ENCODE data around the gene PER3.

- TF ChIP-seq FOSL2 (IDR thresholded peaks at IDR 0.05) (no peak), FOSL2 (CRISPR knock-in tag; IDR thresholded peaks at IDR 0.05) (no peak), ELK1 (IDR thresholded peaks at IDR 0.05; ENCODE audit: low read depth, low read length) (no peak), POLR2A (IDR thresholded peaks at IDR 0.05; ENCODE audit: low read length) (no peak), SMC3 (IDR thresholded peaks at IDR 0.05) (no peak), NFE2L2 (conservative IDR thresholded peaks at IDR 0.05; ENCODE audit: low read length) (no peak), CHD2 (IDR thresholded peaks at IDR 0.05; ENCODE audit: low read length, partially characterized antibody) (no peak), CEBPB (IDR thresholded peaks at IDR 0.05) (no peak), GATA3 (IDR thresholded peaks at IDR 0.05; ENCODE audit: borderline replicate concordance) (no peak)
- TF ChIP-seq, protein P1, sequence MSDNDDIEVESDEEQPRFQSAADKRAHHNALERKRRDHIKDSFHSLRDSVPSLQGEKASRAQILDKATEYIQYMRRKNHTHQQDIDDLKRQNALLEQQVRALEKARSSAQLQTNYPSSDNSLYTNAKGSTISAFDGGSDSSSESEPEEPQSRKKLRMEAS (IDR thresholded peaks at IDR 0.05): no peak
- TF ChIP-seq, protein P2, sequence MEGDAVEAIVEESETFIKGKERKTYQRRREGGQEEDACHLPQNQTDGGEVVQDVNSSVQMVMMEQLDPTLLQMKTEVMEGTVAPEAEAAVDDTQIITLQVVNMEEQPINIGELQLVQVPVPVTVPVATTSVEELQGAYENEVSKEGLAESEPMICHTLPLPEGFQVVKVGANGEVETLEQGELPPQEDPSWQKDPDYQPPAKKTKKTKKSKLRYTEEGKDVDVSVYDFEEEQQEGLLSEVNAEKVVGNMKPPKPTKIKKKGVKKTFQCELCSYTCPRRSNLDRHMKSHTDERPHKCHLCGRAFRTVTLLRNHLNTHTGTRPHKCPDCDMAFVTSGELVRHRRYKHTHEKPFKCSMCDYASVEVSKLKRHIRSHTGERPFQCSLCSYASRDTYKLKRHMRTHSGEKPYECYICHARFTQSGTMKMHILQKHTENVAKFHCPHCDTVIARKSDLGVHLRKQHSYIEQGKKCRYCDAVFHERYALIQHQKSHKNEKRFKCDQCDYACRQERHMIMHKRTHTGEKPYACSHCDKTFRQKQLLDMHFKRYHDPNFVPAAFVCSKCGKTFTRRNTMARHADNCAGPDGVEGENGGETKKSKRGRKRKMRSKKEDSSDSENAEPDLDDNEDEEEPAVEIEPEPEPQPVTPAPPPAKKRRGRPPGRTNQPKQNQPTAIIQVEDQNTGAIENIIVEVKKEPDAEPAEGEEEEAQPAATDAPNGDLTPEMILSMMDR (IDR thresholded peaks at IDR 0.05): no peak
- TF ChIP-seq, protein P3, sequence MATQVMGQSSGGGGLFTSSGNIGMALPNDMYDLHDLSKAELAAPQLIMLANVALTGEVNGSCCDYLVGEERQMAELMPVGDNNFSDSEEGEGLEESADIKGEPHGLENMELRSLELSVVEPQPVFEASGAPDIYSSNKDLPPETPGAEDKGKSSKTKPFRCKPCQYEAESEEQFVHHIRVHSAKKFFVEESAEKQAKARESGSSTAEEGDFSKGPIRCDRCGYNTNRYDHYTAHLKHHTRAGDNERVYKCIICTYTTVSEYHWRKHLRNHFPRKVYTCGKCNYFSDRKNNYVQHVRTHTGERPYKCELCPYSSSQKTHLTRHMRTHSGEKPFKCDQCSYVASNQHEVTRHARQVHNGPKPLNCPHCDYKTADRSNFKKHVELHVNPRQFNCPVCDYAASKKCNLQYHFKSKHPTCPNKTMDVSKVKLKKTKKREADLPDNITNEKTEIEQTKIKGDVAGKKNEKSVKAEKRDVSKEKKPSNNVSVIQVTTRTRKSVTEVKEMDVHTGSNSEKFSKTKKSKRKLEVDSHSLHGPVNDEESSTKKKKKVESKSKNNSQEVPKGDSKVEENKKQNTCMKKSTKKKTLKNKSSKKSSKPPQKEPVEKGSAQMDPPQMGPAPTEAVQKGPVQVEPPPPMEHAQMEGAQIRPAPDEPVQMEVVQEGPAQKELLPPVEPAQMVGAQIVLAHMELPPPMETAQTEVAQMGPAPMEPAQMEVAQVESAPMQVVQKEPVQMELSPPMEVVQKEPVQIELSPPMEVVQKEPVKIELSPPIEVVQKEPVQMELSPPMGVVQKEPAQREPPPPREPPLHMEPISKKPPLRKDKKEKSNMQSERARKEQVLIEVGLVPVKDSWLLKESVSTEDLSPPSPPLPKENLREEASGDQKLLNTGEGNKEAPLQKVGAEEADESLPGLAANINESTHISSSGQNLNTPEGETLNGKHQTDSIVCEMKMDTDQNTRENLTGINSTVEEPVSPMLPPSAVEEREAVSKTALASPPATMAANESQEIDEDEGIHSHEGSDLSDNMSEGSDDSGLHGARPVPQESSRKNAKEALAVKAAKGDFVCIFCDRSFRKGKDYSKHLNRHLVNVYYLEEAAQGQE (IDR thresholded peaks at IDR 0.05): no peak
These were observed 106.8 kb downstream of the PER3 start for GRCh38 chr1:7890853-7891252.
